H1 (cell line): ENCODE results near the gene LRRC28. TPM values are rescaled to one million over a fixed set of nuclear protein-coding genes. Genes with fewer than 3 reads are reported as not detected.
"Not testable (repeated sequence)": the region's sequence is repeated elsewhere in the genome, so short reads cannot be mapped to it uniquely, and the experiment has no call there.

ENCODE experiments used
- CTCF ChIA-PET: fragments of 300-600 bp; sonication (Branson Sonifier 250); formaldehyde crosslinking; loops from one replicate; lab custom pipeline; 2021; ENCODE audit not compliant: partially characterized antibody; lab: Charles Lee
- POLR2A ChIA-PET: fragments of 300-600 bp; sonication (Branson Sonifier 250); formaldehyde crosslinking; loops from one replicate; lab custom pipeline; 2021; ENCODE audit warnings: inconsistent platforms; ENCODE audit not compliant: partially characterized antibody; lab: Charles Lee
- DNase-seq, 2 experiments: peaks; one replicate each; pipeline versions ENCODE4 v3.0.0 to v3.0.0-alpha.2; 2010 to 2022; ENCODE audit warnings: low spot score in 2 of 2, low read depth in 1 of 2, mixed read lengths in 1 of 2
- FAIRE-seq: peaks from 2 replicates; lab custom pipeline; 2011; peaks lifted over from hg19 to GRCh38; lab: Jason Lieb, UNC
- H2AFZ ChIP-seq: 2 replicates; pipeline ENCODE4 v1.8.1; 2012; ENCODE audit warnings: low read length, inconsistent platforms
- H2AK5ac ChIP-seq: 2 replicates; pipeline ENCODE4 v1.6.1; 2013; ENCODE audit warnings: low read depth, low read length
- H2BK120ac ChIP-seq: replicated peaks from 2 replicates; pipeline ENCODE3; 2013; ENCODE audit warnings: low read depth, low read length, inconsistent platforms
- H2BK12ac ChIP-seq: 2 replicates; pipeline ENCODE4 v1.6.1; 2013; ENCODE audit warnings: low read depth, low read length
- H2BK15ac ChIP-seq: 2 replicates; pipeline ENCODE4 v1.6.1; 2013; ENCODE audit warnings: low read length
- H2BK20ac ChIP-seq: 2 replicates; pipeline ENCODE4 v1.6.1; 2013; ENCODE audit warnings: low read length
- H2BK5ac ChIP-seq: 2 replicates; pipeline ENCODE4 v1.6.1; 2013; ENCODE audit warnings: low read depth, low read length
- H3K14ac ChIP-seq: 2 replicates; pipeline ENCODE4 v1.6.1; 2013; ENCODE audit warnings: inconsistent platforms; ENCODE audit not compliant: insufficient read length
- H3K18ac ChIP-seq: 2 replicates; pipeline ENCODE4 v1.6.1; 2013; ENCODE audit warnings: low read length; ENCODE audit errors: extremely low read depth
- H3K23ac ChIP-seq: 2 replicates; pipeline ENCODE4 v1.6.1; 2013; ENCODE audit warnings: inconsistent platforms; ENCODE audit not compliant: insufficient read length
- H3K23me2 ChIP-seq: 2 replicates; pipeline ENCODE4 v1.6.1; 2013; ENCODE audit warnings: low read depth, low read length
- H3K27ac ChIP-seq: 2 replicates; pipeline ENCODE4 v1.6.1; 2011; ENCODE audit warnings: low read depth, low read length, inconsistent platforms
- H3K27me3 ChIP-seq, 4 experiments: replicated peaks in 1 of 4; 1 replicate in 1 of 4; 2 replicates in 3 of 4; pipeline versions ENCODE4 v1.6.1 to v1.8.1; 2011 to 2013; ENCODE audit warnings: low read length in 3 of 4, mild to moderate bottlenecking in 3 of 4, inconsistent platforms in 2 of 4, mixed read lengths in 2 of 4, moderate library complexity in 1 of 4; ENCODE audit not compliant: control insufficient read depth in 3 of 4, insufficient read depth in 3 of 4; ENCODE audit errors: extremely low read depth in 1 of 4
- H3K36me3 ChIP-seq, 4 experiments: 2 replicates each; pipeline versions ENCODE4 v1.6.1 to v1.8.1; 2011 to 2013; ENCODE audit warnings: mild to moderate bottlenecking in 4 of 4, low read length in 3 of 4, moderate library complexity in 2 of 4, control low read depth in 1 of 4, inconsistent platforms in 1 of 4; ENCODE audit not compliant: insufficient read depth in 4 of 4, control insufficient read depth in 2 of 4
- H3K4ac ChIP-seq: replicated peaks from 2 replicates; pipeline ENCODE3; 2013; ENCODE audit warnings: low read length, low read depth, mixed read lengths, inconsistent platforms; ENCODE audit not compliant: insufficient read length
- H3K4me1 ChIP-seq, 4 experiments: replicated peaks in 1 of 4; 1 replicate in 1 of 4; 2 replicates in 3 of 4; pipeline versions ENCODE4 v1.6.1 to v1.8.1; 2011 to 2013; ENCODE audit warnings: low read length in 3 of 4, inconsistent platforms in 2 of 4, mixed read lengths in 1 of 4; ENCODE audit not compliant: insufficient read depth in 4 of 4, control insufficient read depth in 3 of 4
- H3K4me2 ChIP-seq, 2 experiments: 2 replicates each; pipeline versions ENCODE4 v1.6.1 to v1.8.1; 2011 to 2013; ENCODE audit warnings: low read depth in 2 of 2, low read length in 2 of 2, control low read depth in 1 of 2, inconsistent platforms in 1 of 2, mild to moderate bottlenecking in 1 of 2; ENCODE audit not compliant: insufficient read depth in 1 of 2
- H3K4me3 ChIP-seq, 4 experiments: fragments of 200-600, 300-600 bp in 1 of 4; sonication (generic), shearing (Covaris generic), sonication (Bioruptor Twin) in 1 of 4; 2 replicates each; pipeline versions ENCODE4 v1.5.1 to v1.8.1; 2011 to 2016; ENCODE audit warnings: low read length in 4 of 4, low read depth in 3 of 4, control low read depth in 2 of 4, inconsistent platforms in 2 of 4, mild to moderate bottlenecking in 2 of 4, mixed read lengths in 1 of 4, moderate library complexity in 1 of 4; ENCODE audit not compliant: insufficient read depth in 2 of 4; ENCODE audit errors: extremely low read depth in 1 of 4
- H3K56ac ChIP-seq: replicated peaks from 2 replicates; pipeline ENCODE3; 2013; ENCODE audit warnings: low read depth, mild to moderate bottlenecking, mixed read lengths, low read length, inconsistent platforms; ENCODE audit not compliant: insufficient read length
- H3K79me1 ChIP-seq: 2 replicates; pipeline ENCODE4 v1.6.1; 2013; ENCODE audit warnings: low read depth, low read length, control low read depth
- H3K79me2 ChIP-seq, 2 experiments: 2 replicates each; pipeline versions ENCODE4 v1.6.1 to v1.8.1; 2012 to 2013; ENCODE audit warnings: low read length in 2 of 2, mild to moderate bottlenecking in 2 of 2, inconsistent platforms in 1 of 2; ENCODE audit not compliant: insufficient read depth in 2 of 2, control insufficient read depth in 1 of 2
- H3K9ac ChIP-seq, 4 experiments: replicated peaks in 1 of 4; 1 replicate in 1 of 4; 2 replicates in 3 of 4; pipeline versions ENCODE4 v1.6.1 to v1.8.1; 2011 to 2013; ENCODE audit warnings: low read depth in 3 of 4, low read length in 3 of 4, control low read depth in 2 of 4, mild to moderate bottlenecking in 2 of 4, moderate library complexity in 2 of 4, inconsistent platforms in 1 of 4; ENCODE audit errors: extremely low read depth in 1 of 4
- H3K9me3 ChIP-seq, 2 experiments: 2 replicates each; pipeline versions ENCODE4 v1.6.1 to v1.8.1; 2012 to 2013; ENCODE audit warnings: mild to moderate bottlenecking in 2 of 2, moderate library complexity in 2 of 2, control low read depth in 1 of 2, inconsistent platforms in 1 of 2, low read depth in 1 of 2, low read length in 1 of 2, mixed read lengths in 1 of 2; ENCODE audit not compliant: insufficient read depth in 2 of 2
- H4K20me1 ChIP-seq, 2 experiments: replicated peaks in 1 of 2; 2 replicates each; pipeline versions ENCODE3 to v1.8.1; 2011 to 2013; ENCODE audit warnings: inconsistent platforms in 2 of 2, low read length in 2 of 2, mild to moderate bottlenecking in 1 of 2; ENCODE audit not compliant: insufficient read depth in 2 of 2, control insufficient read depth in 1 of 2
- H4K5ac ChIP-seq: 2 replicates; pipeline ENCODE4 v1.6.1; 2013; ENCODE audit warnings: low read length, low read depth, mixed read lengths, inconsistent platforms; ENCODE audit not compliant: insufficient read length
- H4K8ac ChIP-seq: 2 replicates; pipeline ENCODE4 v1.8.0; 2013; ENCODE audit warnings: mild to moderate bottlenecking, moderate library complexity, low read length, inconsistent platforms; ENCODE audit not compliant: insufficient read depth; ENCODE audit errors: extremely low read depth
- H4K91ac ChIP-seq: replicated peaks from 2 replicates; pipeline ENCODE3; 2013; ENCODE audit warnings: low read length, mixed read lengths, inconsistent platforms; ENCODE audit not compliant: insufficient read length
- WGBS, 2 experiments: shearing (Covaris generic) in 1 of 2; methylation state at CpG; one replicate each; pipeline versions ENCODE4 v1.1.6 to v1.1.7; 2013 to 2015; ENCODE audit warnings: low lambda C conversion rate in 2 of 2, mixed read lengths in 2 of 2, inconsistent platforms in 1 of 2, low coverage in 1 of 2, missing lambda C conversion rate in 1 of 2; ENCODE audit not compliant: insufficient replicate concordance in 2 of 2, insufficient coverage in 1 of 2, insufficient read length in 1 of 2; ENCODE audit errors: extremely low coverage in 1 of 2, missing lambda C conversion rate in 1 of 2; 5-methylcytosine and 5-hydroxymethylcytosine counted together
- polyA plus RNA-seq, 7 experiments: library from polyadenylated mRNA; depleted of rRNA in 3 of 7; stranded (reverse) in 5 of 7; unstranded in 2 of 7; fragments of >200 nt in 5 of 7; fragments of 200-250 nt in 2 of 7; gene quantifications; 1 replicate in 5 of 7; 2 replicates in 1 of 7; 4 replicates in 1 of 7; pipeline versions ENCODE4 v1.2.1 to v1.2.3, GENCODE V29; 2011 to 2013; ENCODE audit warnings: missing spikeins in 2 of 7, mixed read lengths in 2 of 7
- total RNA-seq: library from RNA; stranded (reverse); fragmentation: NEBNext Ultra II Directional; extraction: Animal tissue kit (Norgen Biotek cat#: 25700); gene quantifications from 2 replicates; pipeline ENCODE4 v1.2.1, GENCODE V29; 2021

LRRC28 gene
- total and polyA plus RNA-seq, 2 of the 8 experiments (the other 6 are each of a cell fraction or from before 2014, with no cell fraction given) = 20.2 to 23.3 TPM

- H3K36me3 ChIP-seq, H4K20me1 ChIP-seq, H4K91ac ChIP-seq, H3K23me2 ChIP-seq, H2BK12ac ChIP-seq, H2BK120ac ChIP-seq, H3K9me3 ChIP-seq, H4K8ac ChIP-seq, H3K18ac ChIP-seq, DNase-seq, H3K4ac ChIP-seq, H3K9ac ChIP-seq, H3K4me2 ChIP-seq, POLR2A ChIA-PET, H3K14ac ChIP-seq, H2BK20ac ChIP-seq, H2AK5ac ChIP-seq, H3K27ac ChIP-seq, H3K4me1 ChIP-seq, H2BK5ac ChIP-seq, FAIRE-seq, H3K23ac ChIP-seq, H3K56ac ChIP-seq, H3K27me3 ChIP-seq, H3K79me2 ChIP-seq, H4K5ac ChIP-seq, H3K4me3 ChIP-seq, H3K79me1 ChIP-seq, H2BK15ac ChIP-seq, H2AFZ ChIP-seq: not testable (repeated sequence)
- CTCF ChIA-PET = interaction anchor here (1.3 to 1.4 kb wide), 2 partner anchors 20 to 133 kb away, joined by 4 to 5 read pairs; no protein-coding TSS in a partner anchor
- WGBS, 2 experiments = 97% methylated on average over 5 of the region's 6 CpGs; no CpG with 5 or more reads in 1 of the 2 experiments
Observed at GRCh38 chr15:99234160-99234559, 17.1 kb upstream of the LRRC28 start.
